Caco-2 (cell line): Measurements from ENCODE around the gene IL1RAPL2. TPM values are rescaled to one million over a fixed set of nuclear protein-coding genes. Genes with fewer than 3 reads are reported as not detected.

Source experiments
- BruUV-seq: library from RNA; stranded (reverse); fragments of 400-500 nt; replicated peaks from 2 replicates; lab custom pipeline; 2021; lab: Mats Ljungman, UMichigan
- CTCF ChIA-PET: fragments of 300-600 bp; sonication (Branson Sonifier 250); formaldehyde crosslinking; loops from one replicate; lab custom pipeline; 2022; ENCODE audit warnings: antibody characterized with exemption; lab: Charles Lee
- POLR2A ChIA-PET: fragments of 300-600 bp; sonication (Branson Sonifier 250); formaldehyde crosslinking; loops from one replicate; lab custom pipeline; 2022; ENCODE audit warnings: antibody characterized with exemption; lab: Charles Lee
- DNase-seq, 2 experiments: peaks; one replicate each; pipeline versions ENCODE4 v3.0.0 to v3.0.0-alpha.2; 2020 to 2022
- H3K27me3 ChIP-seq: replicated peaks from 2 replicates; pipeline ENCODE4 v1.6.0; 2011; ENCODE audit warnings: low read length; ENCODE audit not compliant: control insufficient read depth, insufficient read depth
- H3K36me3 ChIP-seq: 2 replicates; pipeline ENCODE4 v1.5.1; 2011; ENCODE audit warnings: low read length; ENCODE audit not compliant: control insufficient read depth, insufficient read depth
- H3K4me1 ChIP-seq: fragments of 250-450 bp; sonication (Bioruptor Pico); 2 replicates; pipeline ENCODE4 v1.5.1; 2020; ENCODE audit warnings: mild to moderate bottlenecking
- H3K4me3 ChIP-seq: 2 replicates; pipeline ENCODE4 v1.5.1; 2011; ENCODE audit warnings: low read depth, mild to moderate bottlenecking, control low read depth, low read length
- H3K9me3 ChIP-seq: fragments of 250-450 bp; sonication (Bioruptor Pico); 2 replicates; pipeline ENCODE4 v1.5.1; 2020; ENCODE audit warnings: mild to moderate bottlenecking, moderate library complexity
- H3K27ac Mint-ChIP-seq: one replicate; pipeline ENCODE4 v1.8.0; 2022; ENCODE audit warnings: mixed read lengths; ENCODE audit not compliant: unreplicated experiment
- H3K27me3 Mint-ChIP-seq: one replicate; pipeline ENCODE4 v1.8.0; 2022; ENCODE audit warnings: mixed read lengths; ENCODE audit not compliant: insufficient read depth, unreplicated experiment
- H3K36me3 Mint-ChIP-seq: one replicate; pipeline ENCODE4 v1.8.0; 2022; ENCODE audit warnings: mild to moderate bottlenecking, mixed read lengths; ENCODE audit not compliant: insufficient read depth, unreplicated experiment
- H3K4me1 Mint-ChIP-seq: one replicate; pipeline ENCODE4 v1.8.0; 2022; ENCODE audit warnings: low read depth, mixed read lengths; ENCODE audit not compliant: unreplicated experiment
- H3K4me3 Mint-ChIP-seq: one replicate; pipeline ENCODE4 v1.8.0; 2022; ENCODE audit warnings: mild to moderate bottlenecking, moderate library complexity, mixed read lengths; ENCODE audit not compliant: unreplicated experiment
- H3K9me3 Mint-ChIP-seq: one replicate; pipeline ENCODE4 v1.8.0; 2022; ENCODE audit warnings: mixed read lengths; ENCODE audit not compliant: unreplicated experiment
- intact Hi-C: fragments of 100-400 bp; cut with micrococcal nuclease; formaldehyde crosslinking; loops from one replicate; pipeline ENCODE4 v1.10.0; 2022; ENCODE audit not compliant: unreplicated experiment
- total RNA-seq: library from RNA; stranded (reverse); gene quantifications from 2 replicates; pipeline ENCODE4 v1.2.3, GENCODE V29; 2022
- TF ChIP-seq, protein P1 (sequence below), 2 experiments: fragments of 200-600 bp in 1 of 2; IDR thresholded peaks; 1 replicate in 1 of 2; 2 replicates in 1 of 2; pipeline versions ENCODE4 v1.5.1 to v1.8.0; 2011 to 2022; ENCODE audit warnings: antibody characterized with exemption in 1 of 2, control low read depth in 1 of 2, inconsistent platforms in 1 of 2, low read depth in 1 of 2, low read length in 1 of 2, mild to moderate bottlenecking in 1 of 2, moderate library complexity in 1 of 2; ENCODE audit not compliant: insufficient read depth in 1 of 2, severe bottlenecking in 1 of 2, unreplicated experiment in 1 of 2

The IL1RAPL2 gene
- total RNA-seq, 1 experiment from 2014 or later, result not detected

DNA sequence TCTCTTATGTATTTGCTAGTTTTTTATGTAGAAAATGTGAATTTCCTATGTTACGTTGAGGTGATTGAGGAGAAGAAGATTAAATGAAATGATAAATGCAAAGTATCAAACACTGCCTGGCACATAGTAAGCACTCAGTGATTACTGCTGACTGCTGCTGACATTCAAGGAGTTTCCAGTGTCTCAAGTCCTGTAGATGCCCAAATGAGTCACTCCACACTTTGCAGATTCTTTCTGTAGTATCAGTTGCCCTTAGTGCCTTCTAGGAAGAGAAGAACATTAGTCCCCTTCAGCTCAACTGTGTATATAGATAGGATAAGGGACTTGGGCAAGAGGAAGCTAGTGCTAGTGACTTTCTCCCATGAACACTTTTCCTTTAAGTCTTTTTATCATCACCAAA lies 895.0 kb downstream of the IL1RAPL2 start:
- no peaks in the 10 kb centered on the region for H3K9me3 ChIP-seq
- no peaks in the 10 kb centered on the region for H3K36me3 Mint-ChIP-seq
- H3K4me3 ChIP-seq, result no peak overlapping the region
- DNase-seq, result no peak
- H3K4me1 Mint-ChIP-seq, result no peaks in the 10 kb centered on the region
- H3K27me3 ChIP-seq, result no peaks in the 10 kb centered on the region
- H3K36me3 ChIP-seq, result no peaks in the 10 kb centered on the region
- no TSS peak for BruUV-seq
- no peaks in the 10 kb centered on the region for H3K4me1 ChIP-seq
- intact Hi-C loops, result no loop called here
- no peak overlapping the region for H3K4me3 Mint-ChIP-seq
- H3K9me3 Mint-ChIP-seq, result no peaks in the 10 kb centered on the region
- CTCF ChIA-PET, result interaction anchor here (0.6 kb wide), 1 partner anchor 11 kb away, joined by 3 read pairs; no protein-coding TSS in a partner anchor
- POLR2A ChIA-PET, result no interaction called here
- no peaks in the 10 kb centered on the region for H3K27me3 Mint-ChIP-seq
- no peak overlapping the region for H3K27ac Mint-ChIP-seq
- TF ChIP-seq, protein P1, sequence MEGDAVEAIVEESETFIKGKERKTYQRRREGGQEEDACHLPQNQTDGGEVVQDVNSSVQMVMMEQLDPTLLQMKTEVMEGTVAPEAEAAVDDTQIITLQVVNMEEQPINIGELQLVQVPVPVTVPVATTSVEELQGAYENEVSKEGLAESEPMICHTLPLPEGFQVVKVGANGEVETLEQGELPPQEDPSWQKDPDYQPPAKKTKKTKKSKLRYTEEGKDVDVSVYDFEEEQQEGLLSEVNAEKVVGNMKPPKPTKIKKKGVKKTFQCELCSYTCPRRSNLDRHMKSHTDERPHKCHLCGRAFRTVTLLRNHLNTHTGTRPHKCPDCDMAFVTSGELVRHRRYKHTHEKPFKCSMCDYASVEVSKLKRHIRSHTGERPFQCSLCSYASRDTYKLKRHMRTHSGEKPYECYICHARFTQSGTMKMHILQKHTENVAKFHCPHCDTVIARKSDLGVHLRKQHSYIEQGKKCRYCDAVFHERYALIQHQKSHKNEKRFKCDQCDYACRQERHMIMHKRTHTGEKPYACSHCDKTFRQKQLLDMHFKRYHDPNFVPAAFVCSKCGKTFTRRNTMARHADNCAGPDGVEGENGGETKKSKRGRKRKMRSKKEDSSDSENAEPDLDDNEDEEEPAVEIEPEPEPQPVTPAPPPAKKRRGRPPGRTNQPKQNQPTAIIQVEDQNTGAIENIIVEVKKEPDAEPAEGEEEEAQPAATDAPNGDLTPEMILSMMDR (IDR thresholded peaks at IDR 0.05; ENCODE audit: insufficient read depth in 1 of 2, low read depth in 1 of 2, low read length in 1 of 2, severe bottlenecking in 1 of 2, unreplicated experiment in 1 of 2), result no peak

DNA sequence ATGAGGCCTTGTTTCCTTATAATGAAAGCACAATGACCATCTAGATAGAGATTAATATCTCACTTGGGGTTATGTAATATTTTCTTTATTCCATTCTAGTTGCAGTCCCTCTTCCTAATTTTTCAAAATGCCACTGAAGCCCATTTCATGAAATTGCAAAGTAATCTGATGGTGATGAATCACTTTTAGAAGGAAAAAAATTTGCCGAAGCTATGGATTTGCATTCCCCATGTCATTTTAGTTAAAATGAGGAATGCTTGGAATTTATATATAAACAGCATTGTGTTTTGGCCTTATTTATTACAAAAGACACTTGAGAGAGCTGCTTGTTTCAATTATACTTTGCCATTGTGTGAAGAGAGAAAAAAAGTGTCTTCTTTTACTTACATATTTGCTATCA lies 896.2 kb downstream of the IL1RAPL2 start:
- no peak overlapping the region for H3K27ac Mint-ChIP-seq
- POLR2A ChIA-PET, result no interaction called here
- intact Hi-C loops, result no loop called here

DNA sequence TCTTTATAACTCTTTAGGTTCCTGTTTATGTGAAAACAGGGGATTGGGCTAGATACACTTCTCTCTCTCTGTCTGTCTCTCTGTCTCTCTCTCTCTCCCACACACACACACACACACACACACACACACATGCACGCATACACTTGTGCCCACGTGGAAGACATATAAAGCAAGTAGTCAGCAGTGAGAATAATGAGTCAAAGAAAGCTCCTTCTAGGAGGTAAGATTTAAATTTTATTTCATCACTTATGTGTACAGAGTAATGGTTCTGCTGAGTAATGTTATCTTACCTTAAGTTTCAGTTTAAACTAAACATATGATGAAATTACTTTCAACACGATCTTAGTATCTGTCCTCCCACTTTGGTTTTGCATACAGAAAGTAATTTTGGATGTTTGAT lies 897.5 kb downstream of the IL1RAPL2 start:
- Histone ChIP-seq H3K4me1 (no peaks in the 10 kb centered on the region), H3K4me3 (no peak overlapping the region), H3K36me3 (no peaks in the 10 kb centered on the region), H3K9me3 (no peaks in the 10 kb centered on the region), H3K27me3 (no peaks in the 10 kb centered on the region)
- no peak overlapping the region for H3K4me3 Mint-ChIP-seq
- no peaks in the 10 kb centered on the region for H3K36me3 Mint-ChIP-seq
- CTCF ChIA-PET, result no interaction called here
- DNase-seq, result no peak
- BruUV-seq, result no TSS peak
- no peaks in the 10 kb centered on the region for H3K27me3 Mint-ChIP-seq
- intact Hi-C loops, result no loop called here
- POLR2A ChIA-PET, result no interaction called here
- no peaks in the 10 kb centered on the region for H3K4me1 Mint-ChIP-seq
- TF ChIP-seq, protein P1 (IDR thresholded peaks at IDR 0.05; ENCODE audit: insufficient read depth in 1 of 2, low read depth in 1 of 2, low read length in 1 of 2, severe bottlenecking in 1 of 2, unreplicated experiment in 1 of 2), result no peak
- no peaks in the 10 kb centered on the region for H3K9me3 Mint-ChIP-seq
- H3K27ac Mint-ChIP-seq, result no peak overlapping the region

More for the DNA sequence above, 896.2 kb downstream of the IL1RAPL2 start:
- H3K36me3 ChIP-seq, result no peaks in the 10 kb centered on the region
- TF ChIP-seq, protein P1 (IDR thresholded peaks at IDR 0.05; ENCODE audit: insufficient read depth in 1 of 2, low read depth in 1 of 2, low read length in 1 of 2, severe bottlenecking in 1 of 2, unreplicated experiment in 1 of 2), result no peak
- Mint-ChIP-seq H3K36me3 (no peaks in the 10 kb centered on the region), H3K27me3 (no peaks in the 10 kb centered on the region), H3K4me1 (no peaks in the 10 kb centered on the region), H3K9me3 (no peaks in the 10 kb centered on the region), H3K4me3 (no peak overlapping the region)
- CTCF ChIA-PET, result no interaction called here
- H3K4me1 ChIP-seq, result no peaks in the 10 kb centered on the region
- H3K4me3 ChIP-seq, result no peak overlapping the region
- DNase-seq, result no peak
- H3K27me3 ChIP-seq, result no peaks in the 10 kb centered on the region
- BruUV-seq, result no TSS peak
- no peaks in the 10 kb centered on the region for H3K9me3 ChIP-seq
